CD4-positive, alpha-beta T cell (primary cell): Measurements from ENCODE around the gene VEGFC. TPM values are rescaled to one million over a fixed set of nuclear protein-coding genes. Genes with fewer than 3 reads are reported as not detected.

ENCODE experiments used
- ATAC-seq: fragments of 200-7000 bp; cut with Tn5 transposase; one replicate; pipeline ENCODE4 v1.10.0; 2022; ENCODE audit warnings: mild to moderate bottlenecking; ENCODE audit not compliant: poor library complexity
- CTCF ChIA-PET: fragments of 350-600 bp; sonication (Branson Sonifier 250); formaldehyde crosslinking; loops from one replicate; lab custom pipeline; 2021; ENCODE audit warnings: antibody characterized with exemption, inconsistent platforms; lab: Charles Lee
- POLR2A ChIA-PET: fragments of 350-600 bp; sonication (Branson Sonifier 250); formaldehyde crosslinking; loops from one replicate; lab custom pipeline; 2021; ENCODE audit warnings: antibody characterized with exemption, inconsistent platforms; lab: Charles Lee
- DNase-seq, 14 experiments: peaks; one replicate each; pipeline ENCODE4 v3.0.0-alpha.2; 2013 to 2020; ENCODE audit warnings: mixed read lengths in 2 of 14
- H3K27ac ChIP-seq, 2 donors: one replicate each; pipeline versions ENCODE4 v1.5.1 to v1.7.0; 2013; ENCODE audit warnings: low read length in 2 of 2, low read depth in 1 of 2, mild to moderate bottlenecking in 1 of 2
- H3K27me3 ChIP-seq, 2 experiments: 1 replicate in 1 of 2; 2 replicates in 1 of 2; pipeline versions ENCODE4 v1.6.1 to v1.7.0; 2013; ENCODE audit warnings: low read length in 2 of 2, control low read depth in 1 of 2, mild to moderate bottlenecking in 1 of 2, moderate library complexity in 1 of 2; ENCODE audit not compliant: insufficient read depth in 2 of 2, control insufficient read depth in 1 of 2
- H3K36me3 ChIP-seq: one replicate; pipeline ENCODE4 v1.6.1; 2013; ENCODE audit warnings: low read length, control low read depth; ENCODE audit not compliant: insufficient read depth
- H3K4me1 ChIP-seq: one replicate; pipeline ENCODE4 v1.6.1; 2013; ENCODE audit warnings: low read length, control low read depth; ENCODE audit not compliant: insufficient read depth
- H3K4me3 ChIP-seq: one replicate; pipeline ENCODE4 v1.5.1; 2013; ENCODE audit warnings: mild to moderate bottlenecking, low read length, moderate library complexity
- H3K9me3 ChIP-seq, 2 experiments: 1 replicate in 1 of 2; 2 replicates in 1 of 2; pipeline versions ENCODE4 v1.6.1 to v1.7.0; 2013; ENCODE audit warnings: low read length in 2 of 2, mild to moderate bottlenecking in 2 of 2, control low read depth in 1 of 2, moderate library complexity in 1 of 2; ENCODE audit not compliant: control insufficient read depth in 1 of 2, insufficient read depth in 1 of 2
- H3K27ac Mint-ChIP-seq: one replicate; pipeline ENCODE4 v1.8.0; 2020; ENCODE audit warnings: mixed read lengths
- H3K27me3 Mint-ChIP-seq: one replicate; pipeline ENCODE4 v1.8.0; 2021; ENCODE audit warnings: mixed read lengths
- H3K36me3 Mint-ChIP-seq: one replicate; pipeline ENCODE4 v1.8.0; 2021; ENCODE audit warnings: low read depth, mixed read lengths
- H3K4me1 Mint-ChIP-seq: one replicate; pipeline ENCODE4 v1.8.0; 2021; ENCODE audit warnings: low read depth, mixed read lengths
- H3K4me3 Mint-ChIP-seq: one replicate; pipeline ENCODE4 v1.8.0; 2020; ENCODE audit warnings: mild to moderate bottlenecking, mixed read lengths
- H3K9me3 Mint-ChIP-seq: one replicate; pipeline ENCODE4 v1.8.0; 2020; ENCODE audit warnings: mixed read lengths
- CTCF ChIP-seq: fragments of 200-600 bp; IDR thresholded peaks from one replicate; pipeline ENCODE4 v1.8.0; 2022; ENCODE audit warnings: antibody characterized with exemption, mild to moderate bottlenecking
- intact Hi-C, 2 experiments: fragments of 100-400 bp; cut with DNase I in 1 of 2; cut with micrococcal nuclease in 1 of 2; formaldehyde crosslinking; loops; one replicate each; pipeline versions ENCODE4 v1.15.1 to v1.9.0; 2023 to 2025; cut with DNase I, micrococcal nuclease
- total RNA-seq, 174 experiments: library from RNA in 2 of 174; stranded (reverse) in 2 of 174; gene quantifications; one replicate each; pipeline ENCODE4 v1.2.3 and lab custom pipeline; 2021 to 2026

VEGFC gene
- total RNA-seq, 2 experiments from 2014 or later, result not detected

- no peak overlapping the region for H3K27ac ChIP-seq
- Mint-ChIP-seq H3K27me3 (peaks cover 3% of the 10 kb centered on the region), H3K9me3 (no peaks in the 10 kb centered on the region), H3K36me3 (no peaks in the 10 kb centered on the region), H3K4me3 (no peak overlapping the region), H3K27ac (no peak overlapping the region), H3K4me1 (no peaks in the 10 kb centered on the region)
- CTCF ChIA-PET, result no interaction called here
- no peak for TF ChIP-seq CTCF
- intact Hi-C loops, result no loop called here
- H3K9me3 ChIP-seq, result no peaks in the 10 kb centered on the region
- ATAC-seq (no peak), DNase-seq (no peak)
- H3K4me3 ChIP-seq, result no peak overlapping the region
- H3K27me3 ChIP-seq, result no peaks in the 10 kb centered on the region
- POLR2A ChIA-PET, result no interaction called here
- no peaks in the 10 kb centered on the region for H3K4me1 ChIP-seq
- no peaks in the 10 kb centered on the region for H3K36me3 ChIP-seq
These were observed 9.9 kb downstream of the VEGFC start for GRCh38 chr4:176782794-176783193.

GRCh38 chr4:176782191-176782590, 10.5 kb downstream of the VEGFC start:
- ChIA-PET POLR2A (no interaction called here), CTCF (no interaction called here)
- no peaks in the 10 kb centered on the region for H3K4me1 Mint-ChIP-seq
- TF ChIP-seq CTCF, result no peak
- Histone ChIP-seq H3K36me3 (no peaks in the 10 kb centered on the region), H3K4me1 (no peaks in the 10 kb centered on the region), H3K27ac (no peak overlapping the region), H3K27me3 (no peaks in the 10 kb centered on the region), H3K4me3 (no peak overlapping the region), H3K9me3 (no peaks in the 10 kb centered on the region)
- H3K9me3 Mint-ChIP-seq, result no peaks in the 10 kb centered on the region
- no peak overlapping the region for H3K27ac Mint-ChIP-seq
- H3K4me3 Mint-ChIP-seq, result no peak overlapping the region
- H3K27me3 Mint-ChIP-seq, result no peaks in the 10 kb centered on the region
- DNase-seq (no peak), ATAC-seq (no peak)
- intact Hi-C loops, result no loop called here
- no peaks in the 10 kb centered on the region for H3K36me3 Mint-ChIP-seq

GRCh38 chr4:176781739-176782100, 11.0 kb downstream of the VEGFC start:
- H3K27ac ChIP-seq, result no peak overlapping the region
- TF ChIP-seq CTCF, result no peak
- H3K36me3 ChIP-seq, result no peaks in the 10 kb centered on the region
- H3K4me3 Mint-ChIP-seq, result no peak overlapping the region
- no peak for DNase-seq
- H3K27ac Mint-ChIP-seq, result no peak overlapping the region
- H3K4me1 ChIP-seq, result no peaks in the 10 kb centered on the region
- no peaks in the 10 kb centered on the region for H3K9me3 ChIP-seq
- no peak overlapping the region for H3K4me3 ChIP-seq
- intact Hi-C loops, result no loop called here
- no peak for ATAC-seq
- no peaks in the 10 kb centered on the region for H3K4me1 Mint-ChIP-seq
- no peaks in the 10 kb centered on the region for H3K36me3 Mint-ChIP-seq
- POLR2A ChIA-PET, result no interaction called here
- no peaks in the 10 kb centered on the region for H3K27me3 ChIP-seq
- H3K9me3 Mint-ChIP-seq, result no peaks in the 10 kb centered on the region
- CTCF ChIA-PET, result no interaction called here
- H3K27me3 Mint-ChIP-seq, result no peaks in the 10 kb centered on the region
